GM23338 (cell line): ENCODE data around the gene LPP.

Experiments used
- EZH2phosphoT487 ChIP-seq: fragments of 200-600 bp; sonication (generic); IDR thresholded peaks from one replicate; pipeline ENCODE4 v1.8.1; 2018; ENCODE audit warnings: antibody characterized with exemption; ENCODE audit not compliant: unreplicated experiment
- TF ChIP-seq, protein P1 (sequence below), 2 experiments: fragments of 200-600 bp in 1 of 2; sonication (generic) in 1 of 2; conservative IDR thresholded peaks; 2 replicates each; pipeline versions ENCODE4 v1.5.1 to v1.6.1; 2016 to 2017; ENCODE audit warnings: antibody characterized with exemption in 2 of 2, low read depth in 2 of 2, mild to moderate bottlenecking in 2 of 2, moderate library complexity in 1 of 2
- TF ChIP-seq, protein P2 (sequence below): IDR thresholded peaks from one replicate; pipeline ENCODE4 v1.6.1; 2018; ENCODE audit warnings: antibody characterized with exemption; ENCODE audit not compliant: unreplicated experiment

DNA sequence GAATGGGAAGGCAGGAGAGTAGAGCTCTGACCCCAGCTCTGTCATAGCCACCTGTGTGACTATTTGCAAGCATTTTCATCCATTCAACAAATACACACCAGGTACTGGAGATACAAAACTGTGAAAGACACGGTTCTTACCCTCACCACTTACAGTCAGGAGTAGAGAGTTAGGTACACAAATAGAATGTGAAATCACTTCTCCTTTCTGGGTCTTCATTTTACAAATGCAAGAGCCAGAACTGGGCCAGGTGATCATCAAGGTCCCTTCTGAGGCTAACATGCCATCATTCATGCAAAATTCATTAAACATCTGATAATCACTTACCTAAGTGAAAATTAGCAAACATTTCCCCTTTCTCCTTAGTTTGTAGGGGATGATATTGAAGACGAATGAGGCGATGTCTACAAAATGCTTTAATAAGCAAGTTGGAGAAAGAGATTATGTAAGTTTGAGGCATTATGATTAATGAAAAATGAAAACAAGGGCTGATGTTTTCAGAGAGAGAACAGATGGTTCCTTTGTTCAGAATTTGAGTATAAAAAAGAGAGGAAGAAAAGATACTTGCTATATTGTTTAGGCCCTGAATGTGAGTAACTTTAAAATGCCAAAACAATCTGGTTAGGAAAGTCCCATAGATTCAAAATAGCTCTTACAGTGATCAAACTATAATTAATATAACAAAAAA, 88.6 kb downstream of the LPP start:
- TF ChIP-seq, protein P1, sequence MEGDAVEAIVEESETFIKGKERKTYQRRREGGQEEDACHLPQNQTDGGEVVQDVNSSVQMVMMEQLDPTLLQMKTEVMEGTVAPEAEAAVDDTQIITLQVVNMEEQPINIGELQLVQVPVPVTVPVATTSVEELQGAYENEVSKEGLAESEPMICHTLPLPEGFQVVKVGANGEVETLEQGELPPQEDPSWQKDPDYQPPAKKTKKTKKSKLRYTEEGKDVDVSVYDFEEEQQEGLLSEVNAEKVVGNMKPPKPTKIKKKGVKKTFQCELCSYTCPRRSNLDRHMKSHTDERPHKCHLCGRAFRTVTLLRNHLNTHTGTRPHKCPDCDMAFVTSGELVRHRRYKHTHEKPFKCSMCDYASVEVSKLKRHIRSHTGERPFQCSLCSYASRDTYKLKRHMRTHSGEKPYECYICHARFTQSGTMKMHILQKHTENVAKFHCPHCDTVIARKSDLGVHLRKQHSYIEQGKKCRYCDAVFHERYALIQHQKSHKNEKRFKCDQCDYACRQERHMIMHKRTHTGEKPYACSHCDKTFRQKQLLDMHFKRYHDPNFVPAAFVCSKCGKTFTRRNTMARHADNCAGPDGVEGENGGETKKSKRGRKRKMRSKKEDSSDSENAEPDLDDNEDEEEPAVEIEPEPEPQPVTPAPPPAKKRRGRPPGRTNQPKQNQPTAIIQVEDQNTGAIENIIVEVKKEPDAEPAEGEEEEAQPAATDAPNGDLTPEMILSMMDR (conservative IDR thresholded peaks at IDR 0.05; ENCODE audit: low read depth in 2 of 2), result no peak
- no peak for TF ChIP-seq EZH2phosphoT487
- TF ChIP-seq, protein P2, sequence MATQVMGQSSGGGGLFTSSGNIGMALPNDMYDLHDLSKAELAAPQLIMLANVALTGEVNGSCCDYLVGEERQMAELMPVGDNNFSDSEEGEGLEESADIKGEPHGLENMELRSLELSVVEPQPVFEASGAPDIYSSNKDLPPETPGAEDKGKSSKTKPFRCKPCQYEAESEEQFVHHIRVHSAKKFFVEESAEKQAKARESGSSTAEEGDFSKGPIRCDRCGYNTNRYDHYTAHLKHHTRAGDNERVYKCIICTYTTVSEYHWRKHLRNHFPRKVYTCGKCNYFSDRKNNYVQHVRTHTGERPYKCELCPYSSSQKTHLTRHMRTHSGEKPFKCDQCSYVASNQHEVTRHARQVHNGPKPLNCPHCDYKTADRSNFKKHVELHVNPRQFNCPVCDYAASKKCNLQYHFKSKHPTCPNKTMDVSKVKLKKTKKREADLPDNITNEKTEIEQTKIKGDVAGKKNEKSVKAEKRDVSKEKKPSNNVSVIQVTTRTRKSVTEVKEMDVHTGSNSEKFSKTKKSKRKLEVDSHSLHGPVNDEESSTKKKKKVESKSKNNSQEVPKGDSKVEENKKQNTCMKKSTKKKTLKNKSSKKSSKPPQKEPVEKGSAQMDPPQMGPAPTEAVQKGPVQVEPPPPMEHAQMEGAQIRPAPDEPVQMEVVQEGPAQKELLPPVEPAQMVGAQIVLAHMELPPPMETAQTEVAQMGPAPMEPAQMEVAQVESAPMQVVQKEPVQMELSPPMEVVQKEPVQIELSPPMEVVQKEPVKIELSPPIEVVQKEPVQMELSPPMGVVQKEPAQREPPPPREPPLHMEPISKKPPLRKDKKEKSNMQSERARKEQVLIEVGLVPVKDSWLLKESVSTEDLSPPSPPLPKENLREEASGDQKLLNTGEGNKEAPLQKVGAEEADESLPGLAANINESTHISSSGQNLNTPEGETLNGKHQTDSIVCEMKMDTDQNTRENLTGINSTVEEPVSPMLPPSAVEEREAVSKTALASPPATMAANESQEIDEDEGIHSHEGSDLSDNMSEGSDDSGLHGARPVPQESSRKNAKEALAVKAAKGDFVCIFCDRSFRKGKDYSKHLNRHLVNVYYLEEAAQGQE, result no peak
